Activated CD4-positive, alpha-beta T cell treated with anti-CD3 and anti-CD28 coated beads, Interleukin-2, Interleukin-6, amounts not matched to agents 100 ng/mL and 50 ng/mL, durations not matched to agents 16 hours and 8 hours (primary cell): ENCODE results near the gene BAIAP2L1.
"Not testable (repeated sequence)": the region's sequence is repeated elsewhere in the genome, so short reads cannot be mapped to it uniquely, and the experiment has no call there.

Experiments
- DNase-seq: peaks from one replicate; pipeline ENCODE4 v3.0.0-alpha.2; 2020

BAIAP2L1 gene

GRCh38 chr7:98398567-98399372, 2.1 kb downstream of the BAIAP2L1 start:
- no peak for DNase-seq

- no peak for DNase-seq
These were observed 4.1 kb downstream of the BAIAP2L1 start for GRCh38 chr7:98396768-98397167.

GRCh38 chr7:98395951-98396350, 4.9 kb downstream of the BAIAP2L1 start:
- no peak for DNase-seq

- no peak for DNase-seq
These were observed 5.4 kb downstream of the BAIAP2L1 start for GRCh38 chr7:98395481-98395880.

GRCh38 chr7:98394377-98394836, 6.5 kb downstream of the BAIAP2L1 start:
- DNase-seq, result no peak

DNA sequence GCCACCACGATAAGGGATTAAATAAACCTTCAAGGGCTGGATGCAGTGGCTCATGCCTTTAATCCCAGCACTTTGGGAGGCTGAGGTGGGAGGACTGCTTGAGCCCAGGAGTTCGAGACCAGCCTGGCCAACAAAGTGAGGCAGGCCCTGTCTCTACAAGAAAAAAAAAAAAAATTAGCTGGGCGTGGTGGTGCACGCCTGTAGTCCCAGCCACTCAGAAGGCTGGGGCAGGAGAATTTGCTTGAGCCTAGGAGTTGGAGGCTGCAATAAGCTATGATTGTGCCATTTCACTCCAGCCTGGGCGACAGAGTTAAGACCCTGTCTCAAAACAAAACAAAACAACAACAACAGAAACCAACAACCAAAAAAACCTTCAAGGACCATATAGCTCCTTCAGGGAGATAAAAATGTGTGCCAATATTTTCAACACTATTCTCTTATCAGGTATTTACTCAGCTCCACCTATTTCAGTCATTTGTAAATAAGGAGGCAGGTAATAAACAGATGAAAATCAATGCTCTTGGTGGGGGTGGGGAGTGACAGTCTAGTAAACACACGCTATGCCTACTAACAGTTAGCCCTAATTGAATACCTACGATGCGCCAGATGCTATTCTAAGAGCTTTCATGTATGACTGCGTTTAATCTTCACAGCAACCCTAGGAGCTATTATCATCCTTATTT, 13.2 kb downstream of the BAIAP2L1 start:
- DNase-seq, result no peak

DNA sequence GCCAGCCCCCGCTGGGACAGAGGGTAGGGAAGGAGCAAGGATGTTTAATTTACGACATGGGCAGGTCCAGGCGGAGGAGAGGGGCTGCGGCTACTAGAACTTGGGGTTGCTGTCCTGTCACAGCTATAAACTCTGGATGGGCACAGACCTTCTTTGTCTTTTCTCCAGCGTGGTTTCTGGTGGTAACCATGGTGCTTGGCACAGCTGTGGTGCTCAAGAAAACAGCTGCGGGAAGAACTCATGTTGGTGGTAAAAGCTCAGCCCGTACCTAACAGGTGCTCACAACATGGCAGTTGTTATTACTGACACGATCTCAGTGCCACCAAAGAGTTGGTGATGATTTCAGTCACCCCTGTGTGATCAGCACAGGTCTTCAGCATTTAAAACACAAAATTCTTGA, 13.8 kb downstream of the BAIAP2L1 start:
- DNase-seq, result no peak

DNA sequence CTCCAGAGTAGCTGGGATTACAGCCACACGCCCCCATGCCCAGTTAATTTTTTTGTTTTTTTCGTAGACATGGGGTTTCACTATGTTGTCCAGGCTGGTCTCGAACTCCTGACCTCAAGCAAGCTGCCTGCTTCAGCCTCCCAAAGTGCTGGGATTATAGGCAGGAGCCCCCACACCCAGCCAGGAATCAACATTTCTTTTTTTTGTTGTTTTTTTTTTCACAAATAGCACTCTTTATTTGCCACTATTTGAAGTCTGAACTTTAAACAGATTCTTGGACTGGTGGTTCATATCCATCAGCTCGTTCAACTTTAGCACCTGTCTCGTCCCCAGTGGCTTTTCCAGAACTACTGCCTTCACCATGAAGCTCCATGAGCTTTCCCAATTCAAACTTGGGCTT, 15.4 kb downstream of the BAIAP2L1 start:
- not testable (repeated sequence) for DNase-seq

DNA sequence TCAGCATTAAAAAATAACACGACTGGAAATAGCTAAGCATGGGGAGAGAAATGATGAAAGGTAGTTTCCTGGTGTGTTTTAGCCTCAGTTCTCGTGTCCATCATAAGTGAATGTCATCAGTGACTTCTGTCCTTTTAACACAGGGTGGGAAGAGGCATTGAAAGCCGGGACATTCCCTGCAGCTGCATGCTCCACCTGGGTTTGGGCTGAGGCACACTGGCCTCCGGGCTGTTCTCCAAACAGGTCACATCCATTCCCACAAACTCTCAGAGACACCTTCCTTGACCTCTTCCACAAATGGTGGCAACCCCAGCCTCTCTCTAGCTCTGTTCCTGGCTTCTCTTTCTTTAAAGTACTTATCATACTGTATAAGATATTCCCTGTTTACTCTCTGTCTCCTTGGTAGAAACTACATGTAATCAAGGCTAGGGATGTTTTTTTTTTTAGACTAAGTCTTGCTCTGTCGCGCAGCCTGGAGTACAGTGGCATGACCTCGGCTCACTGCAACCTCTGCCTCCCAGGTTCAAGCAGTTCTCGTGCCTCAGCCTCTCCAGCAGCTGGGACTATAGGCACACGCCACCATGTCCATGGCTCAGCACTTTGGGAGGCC, 22.6 kb downstream of the BAIAP2L1 start:
- no peak for DNase-seq

DNA sequence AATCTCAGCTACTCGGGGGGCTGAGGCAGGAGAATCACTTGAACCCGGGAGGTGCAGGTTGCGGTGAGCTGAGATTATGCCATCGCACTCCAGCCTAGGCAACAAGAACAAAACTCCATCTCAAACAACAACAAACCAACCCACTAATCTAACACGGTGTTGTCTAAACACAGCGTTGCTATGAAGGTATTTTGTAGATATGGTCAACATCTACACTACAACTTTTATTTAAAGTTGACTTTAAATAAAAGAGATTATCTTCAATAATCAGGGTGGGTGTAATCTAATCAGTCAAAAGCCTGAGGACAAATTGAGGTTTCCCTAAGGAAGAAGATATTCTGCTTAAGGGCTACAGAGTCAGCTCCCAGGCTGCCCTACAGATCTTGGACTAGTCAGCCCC, 24.2 kb downstream of the BAIAP2L1 start:
- DNase-seq, result no peak

GRCh38 chr7:98375664-98376063, 25.2 kb downstream of the BAIAP2L1 start:
- DNase-seq, result no peak

DNA sequence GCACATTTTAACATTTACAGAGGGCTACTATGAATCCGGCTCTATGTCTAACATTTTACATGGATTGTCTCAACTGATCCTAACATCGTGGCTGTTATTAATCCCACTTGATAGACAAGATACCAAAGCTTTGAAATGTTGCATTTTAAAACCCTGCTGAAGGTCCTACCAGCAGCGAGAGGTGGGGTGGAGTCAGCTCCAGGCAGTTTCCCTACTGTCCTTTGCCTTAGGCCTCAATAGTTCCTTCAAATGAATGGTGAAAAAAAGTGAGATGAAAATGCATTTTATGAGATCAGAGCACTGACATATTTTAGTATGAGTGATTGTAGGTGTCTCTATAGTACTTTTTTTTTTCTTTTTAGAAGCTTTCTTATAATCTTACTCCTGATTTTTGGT, 26.6 kb downstream of the BAIAP2L1 start:
- DNase-seq, result no peak

DNA sequence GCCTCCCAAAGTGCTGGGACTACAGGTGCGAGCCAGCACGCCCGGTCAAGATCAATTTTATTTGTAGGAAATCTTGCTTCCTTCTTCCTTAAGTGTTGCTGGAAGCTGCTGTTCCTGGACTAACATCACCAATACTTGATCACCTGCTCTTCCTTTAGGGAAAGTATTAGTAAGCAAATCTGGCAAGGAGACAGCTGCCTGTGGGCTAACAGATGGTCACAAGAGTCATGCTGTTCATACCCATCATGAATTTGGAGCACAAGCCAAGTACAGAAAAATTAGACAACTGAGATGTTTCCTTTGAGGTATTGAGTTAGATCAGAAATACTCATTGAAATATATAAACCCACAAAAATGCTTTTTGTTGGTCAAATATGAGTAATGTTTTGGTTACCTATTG, 27.9 kb downstream of the BAIAP2L1 start:
- no peak for DNase-seq

- no peak for DNase-seq
These were observed 31.2 kb downstream of the BAIAP2L1 start for GRCh38 chr7:98369726-98370125.

GRCh38 chr7:98368716-98369115, 32.2 kb downstream of the BAIAP2L1 start:
- DNase-seq, result no peak

DNA sequence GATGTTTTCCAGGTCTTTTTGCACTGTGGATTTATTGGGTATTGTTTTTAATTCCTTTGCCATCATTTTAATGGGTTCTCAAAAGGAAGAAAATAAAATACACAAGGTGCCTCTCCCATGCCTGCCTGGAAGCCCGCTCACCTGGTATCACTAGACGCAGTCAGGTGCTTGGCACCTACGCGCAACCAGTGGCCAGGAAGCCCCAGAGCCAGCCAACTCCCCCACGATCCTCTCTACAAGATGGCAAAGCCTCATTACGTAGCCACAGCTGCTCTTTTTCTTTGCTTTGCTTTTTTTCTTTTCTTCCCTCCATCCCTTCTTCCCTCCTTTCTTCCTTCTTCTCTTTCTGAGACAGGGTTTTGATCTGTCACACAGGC, 34.3 kb downstream of the BAIAP2L1 start:
- no peak for DNase-seq

DNA sequence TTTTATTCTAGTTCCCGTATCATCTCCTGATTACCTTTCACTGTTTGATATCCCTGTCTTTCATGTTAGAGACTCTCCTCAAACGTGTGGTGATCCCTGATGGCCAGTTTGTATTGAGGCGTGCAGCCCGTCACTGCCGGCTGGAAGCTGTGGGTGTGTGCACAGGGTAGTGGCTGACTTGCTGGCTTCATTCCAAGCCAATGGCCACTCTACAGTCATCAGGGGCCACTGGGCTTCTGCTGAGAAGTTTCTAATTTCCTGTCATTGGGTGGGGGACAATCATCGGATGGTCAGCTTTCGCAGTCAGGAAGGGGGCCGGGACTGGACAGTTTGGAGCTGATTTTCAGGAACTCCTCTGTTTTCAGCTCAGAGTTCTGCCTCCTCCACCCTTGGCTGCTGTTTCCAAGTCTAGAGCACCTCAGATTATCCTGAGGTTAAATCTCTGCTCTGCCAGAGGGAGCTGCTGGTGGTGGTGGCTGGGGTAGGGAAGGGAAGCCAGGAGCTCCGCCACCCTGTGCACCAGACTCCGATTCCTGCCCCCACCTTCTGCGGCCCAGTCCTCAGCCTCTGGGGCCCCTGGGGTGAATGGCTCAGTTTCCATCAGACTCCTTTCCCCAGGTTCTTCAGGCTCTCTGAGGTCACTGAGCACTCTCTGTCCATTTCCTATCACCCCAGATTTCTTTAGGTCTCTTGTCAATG, 34.9 kb downstream of the BAIAP2L1 start:
- no peak for DNase-seq

GRCh38 chr7:98364220-98364619, 36.7 kb downstream of the BAIAP2L1 start:
- no peak for DNase-seq

DNA sequence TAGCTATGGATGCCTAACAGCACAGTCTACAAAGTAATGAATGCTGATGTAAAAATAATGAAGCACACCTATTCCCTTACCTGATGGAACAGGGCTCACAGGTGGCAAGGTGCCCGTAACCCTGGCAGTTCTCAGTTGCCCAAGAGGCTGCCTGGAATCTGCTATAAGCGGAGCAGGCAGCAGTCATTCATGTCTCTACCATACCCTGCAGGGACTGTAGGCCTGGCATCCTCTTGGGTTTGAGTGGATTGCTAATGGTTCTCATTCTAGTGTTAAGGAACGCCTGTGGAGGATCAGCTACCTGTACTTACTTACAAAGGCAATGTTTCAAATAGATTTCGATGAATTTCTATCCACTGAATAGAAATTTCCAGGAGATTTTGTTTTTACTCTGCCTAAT, 38.4 kb downstream of the BAIAP2L1 start:
- DNase-seq, result no peak

DNA sequence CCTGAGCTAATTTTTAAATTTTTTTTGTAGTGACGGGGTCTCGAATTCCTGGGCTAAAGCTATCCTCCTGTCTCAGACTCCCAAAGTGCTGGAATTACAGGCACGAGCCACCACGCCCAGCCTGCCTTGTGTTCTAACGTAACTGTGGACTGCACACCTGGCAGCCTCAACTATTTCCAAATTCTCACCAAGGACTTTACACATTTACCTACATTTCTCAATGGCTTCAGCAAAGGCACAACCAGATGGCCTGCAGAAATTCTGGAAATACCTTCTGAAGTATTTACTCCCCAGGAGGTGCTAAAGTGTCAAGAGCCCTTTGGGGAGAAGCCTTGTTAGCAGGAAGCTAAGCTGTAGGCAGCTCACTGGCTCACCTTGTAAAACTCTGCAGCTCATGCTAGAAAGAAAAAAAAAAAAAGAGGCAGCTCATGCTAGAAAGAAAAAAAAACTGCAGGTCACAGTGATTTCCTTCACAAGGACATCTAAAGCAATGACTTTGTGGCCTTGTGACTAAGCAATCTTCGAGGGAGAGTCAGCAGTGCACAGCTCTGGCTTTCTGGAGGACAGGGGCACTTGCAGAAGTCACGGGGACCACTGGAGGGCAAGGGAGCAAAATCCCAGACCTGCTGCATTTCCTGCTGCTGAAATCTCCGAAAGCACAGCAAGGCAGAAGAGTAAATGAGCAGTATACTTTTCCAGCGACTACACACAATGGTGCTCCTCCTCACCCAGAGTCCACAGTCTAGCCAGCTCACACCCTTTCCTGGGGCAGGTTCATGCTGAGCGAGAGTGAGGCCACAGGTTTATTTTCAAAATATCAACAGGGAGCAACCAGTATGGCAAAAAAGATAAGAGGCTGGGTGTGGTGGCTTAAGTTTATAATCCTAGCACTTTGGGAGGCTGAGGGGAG, 40.4 kb downstream of the BAIAP2L1 start:
- DNase-seq, result no peak

GRCh38 chr7:98359395-98359794, 41.5 kb downstream of the BAIAP2L1 start:
- no peak for DNase-seq

DNA sequence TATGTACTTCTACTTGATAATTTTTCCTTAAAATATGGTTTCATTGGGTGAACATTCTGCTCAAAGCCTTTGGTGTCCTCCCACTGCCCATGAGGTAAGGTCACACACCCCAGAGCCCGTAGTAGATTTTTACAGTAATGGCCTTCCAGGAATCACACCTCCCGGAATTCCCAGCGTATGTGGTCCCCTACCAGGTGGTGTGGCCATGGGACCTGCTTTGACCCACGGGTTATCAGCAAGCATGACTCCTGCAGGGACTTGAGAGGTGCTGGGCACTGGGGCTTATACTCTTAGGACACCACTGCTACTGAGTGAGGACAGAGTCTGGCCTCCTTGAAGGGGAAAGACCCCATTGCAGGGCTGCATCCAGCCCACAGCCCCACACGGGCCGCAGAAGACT, 42.2 kb downstream of the BAIAP2L1 start:
- no peak for DNase-seq
